Hematopoietic multipotent progenitor cell treated with erythropoietin and hydrocortisone succinate and interleukin-3 and kit ligand, for 17 days (in vitro differentiated cells): ENCODE data around the gene MTERF4.

Source experiments
- DNase-seq: peaks from one replicate; pipeline ENCODE4 v3.0.0-alpha.2; 2015; ENCODE audit warnings: low spot score

The MTERF4 gene

DNA sequence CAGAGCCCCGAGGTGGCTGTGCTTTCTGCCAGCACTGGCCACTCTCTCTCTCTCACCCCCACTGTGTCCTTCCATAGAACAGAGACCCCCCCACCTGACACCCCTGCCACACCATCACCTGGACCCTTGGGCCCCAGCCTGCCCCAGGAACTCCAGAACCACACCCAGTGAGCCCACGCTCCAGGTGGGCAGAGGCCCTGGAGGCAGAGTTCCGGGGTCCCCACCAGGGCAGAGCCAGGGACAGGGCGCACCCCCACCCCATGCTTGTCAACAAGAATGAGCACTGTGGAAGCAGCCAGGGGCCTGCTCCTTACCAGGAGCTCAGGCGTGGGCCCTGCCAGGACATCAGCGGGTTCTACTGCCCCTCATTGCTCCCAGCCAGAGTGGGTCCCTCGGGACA lies 32.6 kb upstream of the MTERF4 start:
- DNase-seq = no peak

GRCh38 chr2:241133436-241133820 lies 31.3 kb upstream of the MTERF4 start:
- no peak for DNase-seq

GRCh38 chr2:241132538-241133435 lies 30.7 kb upstream of the MTERF4 start:
- DNase-seq = no peak

DNA sequence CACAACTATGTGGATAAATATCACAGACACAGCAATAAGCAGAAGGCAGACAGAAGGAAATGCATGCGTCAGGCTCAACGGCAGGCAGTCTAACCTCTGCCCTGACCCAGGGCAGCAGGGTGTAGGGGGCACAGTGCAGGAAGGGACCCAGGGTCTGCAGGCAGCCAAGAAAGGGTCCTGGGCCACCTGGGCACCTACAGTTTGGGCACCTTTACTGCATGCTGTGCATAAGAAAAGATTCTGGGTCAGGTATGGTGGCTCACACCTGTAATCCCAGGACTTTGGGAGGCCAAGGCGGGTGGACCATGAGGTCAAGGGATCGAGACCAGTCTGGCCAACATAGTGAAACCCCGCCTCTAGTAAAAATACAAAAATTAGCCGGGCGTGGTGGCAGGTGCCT lies 29.4 kb upstream of the MTERF4 start:
- DNase-seq = no peak

DNA sequence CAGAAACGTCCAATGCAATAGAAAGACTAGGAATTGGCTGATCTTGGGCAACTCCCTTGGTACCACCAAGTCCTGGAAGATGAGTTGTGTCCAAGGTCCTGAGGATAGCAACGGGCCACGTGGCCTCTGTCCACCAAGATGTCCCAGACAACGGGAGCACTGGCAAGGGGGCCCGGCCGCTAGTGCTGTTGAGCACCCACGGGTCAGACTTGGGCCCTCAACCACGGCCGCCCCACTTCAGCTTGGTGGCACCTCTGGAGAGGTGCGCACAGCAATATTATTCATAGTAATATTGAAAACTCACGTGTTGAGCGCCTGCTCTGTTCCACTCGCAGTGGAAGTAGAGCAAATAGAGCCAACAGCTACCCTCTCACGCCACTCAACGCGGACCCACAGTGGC lies 28.2 kb upstream of the MTERF4 start:
- DNase-seq = no peak

- DNase-seq = no peak
Observed at GRCh38 chr2:241129086-241129871, 27.2 kb upstream of the MTERF4 start.

- no peak for DNase-seq
Observed at GRCh38 chr2:241128266-241128665, 26.2 kb upstream of the MTERF4 start.

DNA sequence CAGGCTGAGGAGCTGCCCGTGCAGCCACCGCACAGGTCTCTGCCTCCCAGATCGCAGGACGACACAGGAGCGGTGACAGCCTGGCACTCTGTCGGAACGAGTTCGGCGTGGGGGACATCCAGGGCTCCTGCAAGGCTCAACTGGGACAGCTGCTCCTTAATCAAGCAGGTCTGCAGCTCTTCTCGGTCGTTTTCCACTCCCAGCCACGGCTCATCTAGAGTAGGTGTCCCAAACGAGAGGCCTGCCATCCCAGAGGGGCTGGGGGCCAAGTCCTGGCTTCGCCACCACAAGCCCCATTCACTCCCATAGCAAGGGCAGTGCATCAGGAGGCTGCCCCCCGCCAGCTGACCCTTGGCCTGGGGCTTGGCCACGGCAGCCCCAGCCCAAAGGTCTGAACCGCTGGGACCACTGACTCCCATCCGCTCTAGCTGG lies 24.7 kb upstream of the MTERF4 start:
- DNase-seq = no peak

- DNase-seq = no peak
Observed at GRCh38 chr2:241126201-241126611, 24.1 kb upstream of the MTERF4 start.

GRCh38 chr2:241125626-241126025 lies 23.5 kb upstream of the MTERF4 start:
- DNase-seq = no peak

DNA sequence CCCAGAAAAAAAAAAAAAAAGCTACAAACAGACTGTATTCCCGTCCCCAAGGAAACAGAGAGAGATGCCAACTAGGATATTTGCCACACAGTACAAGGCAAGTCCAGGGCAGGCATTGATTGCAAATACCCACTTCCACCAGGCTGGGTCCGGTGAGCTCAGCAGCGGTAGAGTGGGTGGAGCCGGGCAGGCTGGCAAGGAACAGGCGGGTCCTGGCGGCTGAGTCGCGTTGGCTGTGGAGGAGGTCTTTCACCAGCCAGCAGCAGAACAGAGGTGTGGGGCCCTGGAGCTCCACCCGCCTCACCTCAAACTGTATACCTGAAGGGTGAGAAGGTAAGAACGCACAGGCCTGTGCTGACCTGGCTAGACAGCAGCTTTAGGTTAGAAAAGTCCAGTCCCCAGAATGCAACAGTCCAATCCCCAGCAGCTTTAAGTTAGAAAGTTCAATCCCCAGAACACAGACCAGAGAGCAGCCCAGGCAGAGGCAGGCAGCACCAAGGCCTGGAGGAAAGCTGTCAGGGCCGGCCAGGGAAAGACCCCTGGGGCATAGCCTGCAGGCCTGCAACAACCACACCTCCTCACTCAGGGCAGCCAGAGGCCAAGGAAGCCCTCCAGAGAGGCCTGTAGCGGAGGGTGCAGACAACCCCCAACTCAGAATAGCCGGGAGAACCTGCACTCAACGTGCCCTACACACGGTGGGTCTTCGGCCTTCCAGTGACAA lies 21.9 kb upstream of the MTERF4 start:
- no peak for DNase-seq

- no peak for DNase-seq
Observed at GRCh38 chr2:241122376-241123002, 20.4 kb upstream of the MTERF4 start.

- DNase-seq = no peak
Observed at GRCh38 chr2:241121008-241121407, 18.9 kb upstream of the MTERF4 start.

DNA sequence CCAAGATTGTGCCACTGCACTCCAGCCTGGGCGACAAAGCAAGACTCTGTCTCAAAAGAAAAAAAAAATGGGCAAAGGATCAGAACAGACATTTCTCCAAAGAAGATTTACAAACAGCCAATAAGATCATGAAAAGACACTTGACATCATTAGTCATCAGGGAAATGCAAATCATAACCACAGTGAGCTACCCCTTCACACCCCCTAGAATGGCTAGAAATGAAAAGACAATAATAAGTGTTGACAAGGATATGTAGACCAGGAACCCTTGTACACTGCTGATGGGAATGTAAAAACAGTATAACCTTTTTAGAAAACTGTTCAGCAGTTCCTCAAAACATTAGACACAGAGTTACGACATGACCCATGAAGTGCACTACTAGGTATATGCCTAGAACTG lies 18.4 kb upstream of the MTERF4 start:
- no peak for DNase-seq

- no peak for DNase-seq
Observed at GRCh38 chr2:241118737-241119505, 16.8 kb upstream of the MTERF4 start.

- DNase-seq = no peak
Observed at GRCh38 chr2:241116606-241117560, 14.8 kb upstream of the MTERF4 start.

DNA sequence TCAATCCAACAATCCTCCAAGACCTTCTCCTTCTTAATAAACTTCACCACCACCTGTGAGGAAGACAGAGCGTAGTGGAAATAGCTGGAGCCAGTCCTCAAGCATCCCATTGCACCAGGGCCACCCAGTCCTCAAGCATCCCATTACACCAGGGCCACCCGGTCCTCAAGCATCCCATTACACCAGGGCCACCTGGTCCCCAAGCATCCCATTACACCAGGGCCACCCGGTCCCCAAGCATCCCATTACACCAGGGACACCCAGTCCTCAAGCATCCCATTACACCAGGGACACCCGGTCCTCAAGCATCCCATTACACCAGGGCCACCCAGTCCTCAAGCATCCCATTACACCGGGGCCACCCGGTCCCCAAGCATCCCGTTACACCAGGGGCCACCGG lies 13.3 kb upstream of the MTERF4 start:
- no peak for DNase-seq

GRCh38 chr2:241114836-241115235 lies 12.7 kb upstream of the MTERF4 start:
- no peak for DNase-seq

DNA sequence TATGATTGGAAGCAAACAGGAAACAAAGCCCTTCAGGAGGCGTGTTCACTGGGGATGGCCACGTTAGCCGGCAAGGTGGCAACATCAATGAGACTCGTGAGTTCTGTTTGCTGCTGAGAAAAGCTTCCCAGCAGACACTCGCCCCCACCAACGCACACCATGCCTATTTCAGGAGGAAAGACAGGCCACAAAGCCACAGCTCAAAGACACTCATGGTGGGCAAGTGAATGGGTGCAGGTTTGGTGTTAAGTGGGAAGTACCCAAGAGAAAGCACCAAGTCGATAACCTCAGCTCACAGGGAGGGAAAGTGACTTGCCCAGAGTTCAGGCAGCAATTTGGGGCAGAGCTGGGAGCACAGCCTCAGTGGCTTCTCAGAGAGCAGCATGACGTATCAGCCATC lies 10.5 kb upstream of the MTERF4 start:
- DNase-seq = no peak

DNA sequence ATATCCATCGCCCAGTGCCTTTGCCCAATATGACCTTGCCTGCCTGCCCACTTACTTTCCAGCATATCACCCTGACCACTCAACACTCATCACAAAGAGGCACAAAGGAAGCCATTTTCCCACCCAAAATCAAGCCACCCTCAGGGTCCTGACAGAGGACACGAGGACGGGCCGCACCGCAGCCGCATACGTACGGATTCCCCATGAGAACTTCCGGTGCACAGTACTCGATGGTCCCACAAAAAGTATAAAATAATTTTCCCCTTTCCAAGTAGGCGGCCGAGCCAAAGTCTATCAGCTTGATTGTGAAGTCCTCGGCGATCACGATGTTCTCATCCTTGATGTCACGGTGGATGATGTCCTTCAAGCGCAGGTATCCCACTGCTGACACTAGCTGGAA lies 10.0 kb upstream of the MTERF4 start:
- no peak for DNase-seq
